NK-92 (cell line): ENCODE data around the gene FMN2.

ENCODE experiments used
- DNase-seq: peaks from one replicate; lab custom pipeline; 2025; ENCODE audit not compliant: unreplicated experiment; lab: John Stamatoyannopoulos, UW

Gene FMN2

DNA sequence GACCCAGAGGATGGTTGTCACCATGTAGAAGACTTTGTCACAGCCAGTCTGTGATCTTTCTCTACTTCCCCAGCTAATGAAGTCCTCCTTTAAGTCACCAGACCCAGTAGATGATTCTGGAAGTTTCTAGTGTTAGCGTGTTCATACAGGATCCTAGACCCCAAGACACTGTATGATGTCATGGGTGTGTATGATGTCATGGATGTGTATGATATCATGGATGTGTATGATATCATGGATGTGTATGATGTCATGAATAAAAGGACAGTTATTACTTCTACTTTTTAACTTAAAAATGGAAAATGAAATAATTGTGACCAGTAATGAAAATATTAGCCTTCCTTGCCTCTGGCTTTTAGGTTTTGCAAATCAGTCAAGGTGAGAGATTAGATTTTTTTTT is 260.0 kb downstream of the FMN2 start:
- DNase-seq = no peak

DNA sequence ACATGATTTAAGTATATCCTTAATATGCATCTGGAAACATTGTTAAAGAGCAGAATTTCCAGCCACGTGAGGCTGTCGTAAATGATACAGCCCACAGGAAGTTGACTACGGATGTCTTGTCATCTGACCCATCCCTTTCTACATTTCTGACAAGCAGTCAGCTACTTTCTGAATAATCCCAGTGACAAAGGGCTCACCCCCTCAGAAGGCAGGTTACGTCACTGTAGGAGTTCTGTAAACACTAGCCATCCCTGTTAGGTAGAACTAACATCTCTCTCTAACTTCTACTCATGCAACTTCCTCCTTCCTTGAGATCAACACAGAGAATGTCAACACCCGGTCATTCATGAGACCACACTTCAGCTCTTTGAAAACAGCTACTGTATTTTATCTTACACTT is 261.1 kb downstream of the FMN2 start:
- DNase-seq = no peak

DNA sequence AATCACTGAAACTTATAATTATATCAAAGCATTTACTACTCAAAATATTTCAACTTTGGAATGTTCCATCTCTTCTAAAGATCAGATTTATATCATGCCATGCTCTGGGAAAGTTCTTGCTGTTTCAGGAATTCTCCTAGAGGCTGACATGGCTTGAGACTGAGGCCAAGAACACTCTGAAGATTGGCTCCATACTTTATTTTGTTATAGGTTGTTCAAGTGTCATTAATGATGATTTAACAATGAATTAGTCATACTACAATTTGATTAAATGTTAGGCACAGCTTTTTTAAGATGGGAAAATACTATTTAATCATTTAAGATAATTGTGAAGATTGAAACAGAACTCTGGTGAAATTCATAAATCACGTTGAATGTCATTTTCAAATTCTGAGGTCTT is 264.9 kb downstream of the FMN2 start:
- no peak for DNase-seq

DNA sequence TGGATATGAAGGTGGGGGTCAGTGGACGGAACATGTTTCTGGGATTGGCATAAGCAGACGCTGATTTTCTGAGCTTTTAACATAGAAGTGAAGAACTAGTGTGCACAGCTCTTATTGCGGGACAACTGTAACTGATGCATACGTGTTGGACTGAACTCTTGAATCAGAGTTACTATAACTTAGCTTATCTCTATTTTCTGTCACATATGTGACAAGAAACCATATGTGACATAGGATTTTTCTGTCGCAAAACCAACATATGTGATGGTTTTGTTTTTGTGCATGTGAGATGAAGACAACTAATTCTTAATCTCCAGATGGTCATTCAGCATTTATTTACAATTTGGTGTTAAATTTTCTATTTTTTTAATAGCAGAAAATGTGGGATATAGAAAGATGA is 270.4 kb downstream of the FMN2 start:
- DNase-seq = no peak

DNA sequence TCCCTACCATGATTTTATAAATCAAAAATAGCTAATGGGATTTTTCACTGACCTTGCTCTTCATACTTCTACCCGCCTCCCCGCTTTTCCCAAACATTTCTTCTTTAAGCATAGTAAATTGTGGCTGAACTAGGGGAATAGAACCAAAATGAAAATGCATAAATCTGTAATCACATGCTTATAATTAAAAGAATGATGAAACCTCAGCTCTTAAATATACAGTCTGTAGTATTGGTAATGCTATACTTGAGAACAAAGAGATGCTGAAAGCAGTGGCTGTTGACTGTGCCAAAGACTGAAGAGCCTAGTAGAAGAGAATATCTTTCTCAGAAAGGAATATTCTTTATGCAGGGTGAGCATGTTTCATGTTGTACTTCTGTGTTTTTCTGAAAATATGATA is 271.1 kb downstream of the FMN2 start:
- DNase-seq = no peak

DNA sequence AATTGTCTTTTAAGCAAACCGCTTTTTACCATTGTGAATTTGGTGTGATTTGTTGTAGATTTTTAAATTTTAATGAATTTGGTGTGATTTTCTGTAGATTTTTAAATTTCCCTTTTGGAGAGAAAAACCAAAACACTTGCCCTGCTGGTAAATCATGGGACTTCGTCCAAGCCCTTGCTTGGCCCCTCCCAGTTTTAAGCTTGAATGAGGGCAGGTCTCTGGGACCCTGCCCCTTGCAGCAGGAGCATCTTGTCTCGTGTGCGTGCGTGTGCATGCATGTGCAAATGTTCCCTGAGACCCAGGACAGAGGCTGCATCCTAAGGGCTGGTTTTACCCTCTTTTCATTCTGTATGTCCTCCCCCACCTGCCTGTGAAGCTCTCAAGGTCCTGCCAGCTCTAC is 271.6 kb downstream of the FMN2 start:
- DNase-seq = no peak

DNA sequence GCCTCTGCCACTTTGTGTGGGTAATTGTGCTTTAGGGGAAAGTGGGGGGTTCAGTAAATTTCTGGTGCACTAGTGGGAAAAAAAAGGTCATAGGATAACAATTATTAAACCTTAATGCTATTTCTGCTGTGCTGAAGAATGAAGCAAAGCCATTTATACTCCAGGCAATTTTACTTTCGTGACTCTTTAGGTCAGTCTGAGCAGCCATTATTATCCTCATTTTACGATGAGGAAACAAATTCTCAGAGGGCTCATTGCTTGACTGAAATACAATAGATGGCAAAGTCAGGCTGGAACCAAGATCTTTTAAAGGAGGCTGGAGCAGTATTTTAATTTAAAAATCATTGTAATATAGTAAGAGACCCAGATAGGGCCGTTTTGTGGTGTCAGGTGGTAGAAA is 272.2 kb downstream of the FMN2 start:
- no peak for DNase-seq

DNA sequence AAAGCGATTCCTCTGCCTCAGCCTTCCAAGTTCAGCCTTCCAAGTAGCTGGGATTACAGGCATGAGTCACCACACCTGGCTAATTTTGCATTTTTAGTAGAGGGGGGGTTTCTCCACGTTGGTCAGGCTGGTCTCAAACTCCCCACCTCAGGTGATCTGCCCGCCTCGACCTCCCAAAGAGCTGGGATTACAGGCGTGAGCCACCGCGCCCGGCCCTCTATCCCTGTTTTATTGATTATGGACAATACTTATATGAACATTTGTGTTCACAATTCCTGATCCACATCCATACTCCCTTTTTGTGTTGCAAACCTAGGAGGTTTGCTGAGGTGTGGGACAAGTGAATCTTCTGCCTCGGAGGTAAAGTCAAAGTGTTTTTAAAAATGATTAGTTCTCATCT is 275.0 kb downstream of the FMN2 start:
- no peak for DNase-seq

DNA sequence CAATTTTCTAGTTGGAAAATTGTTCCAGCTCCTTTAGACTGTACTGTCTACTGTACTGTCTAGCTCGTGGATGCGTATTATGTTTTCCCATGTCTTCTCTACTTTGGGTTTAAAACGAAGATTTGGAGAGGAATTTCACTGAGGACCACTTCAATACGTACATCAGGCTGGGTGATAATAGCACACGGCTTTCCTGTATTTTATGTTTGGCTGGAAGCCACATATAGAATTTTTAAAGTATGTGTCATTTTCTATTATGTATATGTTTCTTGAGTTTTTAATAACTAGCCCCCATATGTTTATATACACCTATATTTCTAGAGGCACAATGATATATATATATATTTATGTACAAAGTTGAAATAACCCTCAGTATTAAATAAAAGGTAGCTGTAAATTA is 293.9 kb downstream of the FMN2 start:
- DNase-seq = no peak

DNA sequence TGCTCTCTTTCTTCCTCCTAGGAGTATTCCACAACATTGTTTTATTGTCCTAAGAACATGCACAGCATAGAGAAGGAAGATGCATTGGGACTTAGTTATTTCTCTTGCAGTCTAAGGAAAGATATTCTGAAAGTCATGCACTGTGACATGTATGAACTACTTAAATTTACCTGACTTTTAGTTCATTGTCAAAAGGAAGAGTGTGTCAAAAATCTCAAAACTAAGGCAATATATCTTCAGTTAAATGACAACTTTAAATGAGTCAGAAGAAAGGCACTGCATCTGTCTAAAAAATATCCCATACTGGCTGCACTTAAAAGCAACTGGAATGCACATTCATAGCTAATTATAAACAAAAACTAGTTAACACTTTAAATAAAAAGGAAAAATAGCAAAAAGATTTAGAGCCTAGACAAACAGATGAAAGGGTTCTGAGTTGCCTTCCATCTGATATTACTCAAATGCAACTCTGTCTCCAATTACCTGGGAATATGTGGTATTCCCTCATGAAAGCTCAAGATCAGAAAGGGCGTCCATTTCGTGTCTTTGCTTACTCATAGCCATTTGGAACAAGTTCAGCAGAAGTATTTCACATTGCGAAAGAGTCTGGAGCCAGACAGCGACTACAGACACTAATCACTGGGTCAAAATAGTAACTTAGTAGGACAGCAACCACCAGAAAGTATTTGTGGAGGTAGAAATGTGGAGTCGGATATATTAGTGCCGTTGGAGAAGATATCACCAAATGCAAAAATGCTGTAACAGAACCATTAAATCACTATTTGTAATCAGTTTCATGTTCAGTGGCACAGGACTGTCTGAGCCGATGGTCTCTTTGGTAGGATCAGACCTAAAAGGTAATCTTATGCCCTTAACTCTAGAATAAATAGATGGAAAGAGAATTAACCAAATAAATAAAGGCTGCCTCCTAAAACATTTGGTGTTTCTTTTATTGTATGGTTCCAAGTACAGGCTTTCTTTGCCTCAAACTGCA is 294.6 kb downstream of the FMN2 start:
- no peak for DNase-seq

DNA sequence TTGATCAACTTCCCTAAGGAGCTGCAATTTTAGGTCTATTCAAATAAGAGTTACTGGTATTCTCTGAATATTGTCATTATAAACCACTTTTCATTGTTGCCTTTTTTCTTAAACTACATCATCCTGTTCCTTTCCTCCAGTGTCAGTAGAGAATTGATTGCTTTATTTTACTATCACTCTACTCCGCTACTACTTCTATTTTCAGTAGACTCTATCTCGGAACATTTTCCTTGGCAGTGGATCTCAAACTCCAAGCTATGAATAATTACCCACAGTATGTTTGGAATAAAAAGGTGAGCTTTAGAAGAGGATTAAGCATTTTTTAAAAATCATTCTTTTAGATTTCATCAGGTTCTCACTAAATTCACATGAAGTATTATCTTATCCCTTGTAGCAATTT is 295.4 kb downstream of the FMN2 start:
- no peak for DNase-seq

DNA sequence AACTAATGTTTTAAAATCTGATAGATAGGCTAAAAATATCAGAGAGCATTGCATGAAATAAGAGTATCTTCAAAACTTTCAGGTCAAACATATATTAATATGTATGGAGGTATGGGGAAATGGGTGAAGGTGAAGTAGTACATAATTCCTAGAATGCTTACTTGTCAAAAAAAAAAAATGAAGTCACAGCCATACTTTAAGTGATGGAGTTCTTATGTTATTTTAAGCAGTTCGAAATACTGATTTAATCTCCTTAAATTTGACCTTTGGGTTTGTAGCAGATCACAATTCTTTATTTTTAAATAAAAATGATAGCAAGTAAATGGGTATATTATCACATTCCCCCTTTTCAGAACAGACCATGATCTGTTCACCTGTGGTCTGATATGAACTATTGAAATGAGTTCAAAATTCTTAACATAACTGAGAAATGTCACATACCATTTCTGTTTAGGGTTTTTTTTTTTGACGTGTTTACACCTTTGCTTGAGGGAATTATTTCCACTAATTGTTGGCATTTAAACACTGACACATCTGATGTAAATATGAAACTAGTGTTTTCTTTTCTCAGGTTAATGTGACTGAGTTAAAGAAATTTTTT is 300.1 kb downstream of the FMN2 start:
- DNase-seq = no peak

DNA sequence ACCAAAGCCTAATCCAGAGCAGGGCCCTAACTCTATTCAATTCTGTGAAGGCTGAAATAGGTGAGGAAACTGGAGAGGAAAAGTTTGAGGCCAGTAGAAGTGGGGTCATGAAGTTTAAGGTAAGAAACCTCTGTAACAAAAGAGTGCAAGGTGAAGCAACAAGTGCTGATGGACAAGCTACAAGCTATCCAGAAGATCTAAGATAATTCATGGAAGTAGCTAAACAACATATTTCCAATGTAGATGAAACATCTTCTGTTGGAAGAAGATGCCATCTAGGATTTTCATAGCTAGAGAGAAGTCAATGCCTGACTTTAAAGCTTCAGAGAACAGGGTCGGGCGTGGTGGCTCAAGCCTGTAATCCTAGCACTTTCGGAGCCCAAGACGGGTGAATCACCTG is 302.7 kb downstream of the FMN2 start:
- no peak for DNase-seq

DNA sequence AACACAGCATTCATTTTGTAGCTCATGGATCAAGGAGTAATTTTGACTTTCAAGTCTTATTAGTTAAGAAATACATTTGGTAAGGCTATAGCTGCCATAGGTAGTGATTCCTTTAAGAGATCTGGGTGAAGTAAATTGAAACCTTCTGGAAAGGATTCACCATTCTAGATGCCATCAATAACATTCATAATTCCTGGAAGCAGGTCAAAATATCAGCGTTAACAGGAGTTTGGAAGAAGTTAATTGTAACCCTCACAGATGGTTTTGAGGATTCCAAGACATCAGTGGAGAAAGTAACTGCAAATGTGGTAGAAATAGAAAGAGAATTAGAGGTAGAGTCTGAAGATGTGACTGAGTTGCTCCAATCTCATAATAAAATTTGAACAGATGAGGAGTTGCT is 303.7 kb downstream of the FMN2 start:
- DNase-seq = no peak

DNA sequence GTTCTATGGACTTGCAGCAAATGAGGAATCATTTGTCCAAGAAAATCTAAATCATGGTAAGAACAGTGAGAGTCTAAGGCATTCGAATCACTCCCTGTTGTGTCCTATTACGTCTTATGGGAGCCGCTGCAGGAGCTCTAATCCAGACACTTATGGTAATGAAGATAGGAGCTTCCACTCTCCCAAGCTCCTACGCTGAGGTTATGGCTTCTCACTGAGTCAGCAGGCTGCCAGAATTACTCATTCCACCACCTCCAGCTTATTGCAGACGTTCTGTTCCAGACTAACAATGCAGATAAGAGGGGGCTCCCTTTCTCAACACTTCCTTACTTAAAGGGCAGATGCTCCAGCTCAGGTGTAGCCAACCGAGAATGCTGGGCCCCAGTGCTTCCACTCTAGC is 307.7 kb downstream of the FMN2 start:
- DNase-seq = no peak

DNA sequence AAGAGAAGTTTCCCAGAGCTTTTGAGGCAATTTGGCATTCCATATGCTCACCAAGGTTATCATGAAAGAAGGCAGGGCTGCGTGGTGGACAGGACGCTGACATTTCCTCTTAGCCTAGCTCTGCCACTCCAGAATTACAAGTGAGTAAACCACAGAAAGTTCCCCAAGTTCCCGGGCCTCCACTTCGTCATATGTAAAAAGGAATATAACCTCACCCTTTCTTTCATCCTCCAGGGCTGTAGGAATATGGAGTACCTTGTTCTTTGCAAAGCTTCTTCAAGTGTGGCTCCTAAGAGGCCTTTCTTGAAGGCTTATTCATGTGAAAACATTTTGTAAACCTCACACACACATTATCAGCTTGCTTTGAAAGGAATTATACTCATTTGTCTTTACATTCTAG is 310.0 kb downstream of the FMN2 start:
- DNase-seq = no peak

DNA sequence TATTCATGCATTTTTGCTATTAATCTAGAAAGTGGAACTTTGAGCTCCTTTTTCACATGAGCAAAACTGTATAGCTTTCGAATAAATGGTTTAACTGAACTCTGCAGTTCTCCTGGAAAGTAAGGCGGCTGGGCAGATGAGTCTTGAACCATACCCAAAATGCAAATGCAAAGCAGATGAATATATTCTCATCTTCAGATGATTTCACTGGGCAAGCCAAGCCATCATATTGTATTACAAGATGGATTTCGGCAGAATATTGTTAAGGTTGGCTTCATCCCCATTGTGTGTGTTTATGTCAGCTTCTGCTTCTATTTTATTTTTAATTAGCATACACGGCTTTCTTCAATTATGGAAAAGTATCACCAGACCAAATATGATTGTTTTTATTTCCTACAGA is 310.6 kb downstream of the FMN2 start:
- DNase-seq = no peak

DNA sequence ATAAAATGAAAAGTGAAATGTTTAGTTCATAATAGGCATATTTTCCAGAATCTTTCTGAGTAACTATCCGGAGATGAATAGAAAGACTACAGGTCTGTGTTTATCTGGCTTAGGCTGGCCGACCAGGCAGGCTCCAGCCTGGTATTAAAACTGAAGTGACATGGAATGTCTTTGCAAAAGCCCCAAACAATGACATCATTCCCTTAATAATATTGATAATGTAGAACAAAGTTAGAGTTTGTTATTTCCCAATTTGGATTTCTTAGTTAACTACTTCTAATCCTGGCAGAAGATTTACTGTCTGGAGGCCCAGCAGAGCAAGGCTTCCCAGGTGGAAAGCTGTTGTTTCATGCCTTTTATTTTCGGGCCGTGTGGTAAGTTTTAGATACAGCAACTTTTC is 312.6 kb downstream of the FMN2 start:
- DNase-seq = no peak

DNA sequence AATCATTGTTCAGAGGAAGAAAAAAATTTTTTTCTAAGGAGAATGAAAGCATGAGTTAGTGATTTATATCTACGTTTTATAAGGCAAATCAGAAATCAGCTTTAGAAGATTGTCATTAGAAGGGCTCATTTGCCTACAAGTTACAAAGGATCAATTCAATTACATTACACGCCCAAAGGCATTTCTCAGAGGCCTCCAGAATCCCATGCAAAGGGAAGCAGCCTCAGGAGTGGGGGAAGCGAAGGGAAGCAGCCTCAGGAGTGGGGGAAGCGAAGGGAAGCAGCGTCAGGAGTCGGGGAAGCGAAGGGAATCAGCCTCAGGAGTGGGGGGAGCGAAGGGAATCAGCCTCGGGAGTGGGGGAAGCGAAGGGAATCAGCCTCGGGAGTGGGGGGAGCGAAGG is 314.1 kb downstream of the FMN2 start:
- DNase-seq = no peak

DNA sequence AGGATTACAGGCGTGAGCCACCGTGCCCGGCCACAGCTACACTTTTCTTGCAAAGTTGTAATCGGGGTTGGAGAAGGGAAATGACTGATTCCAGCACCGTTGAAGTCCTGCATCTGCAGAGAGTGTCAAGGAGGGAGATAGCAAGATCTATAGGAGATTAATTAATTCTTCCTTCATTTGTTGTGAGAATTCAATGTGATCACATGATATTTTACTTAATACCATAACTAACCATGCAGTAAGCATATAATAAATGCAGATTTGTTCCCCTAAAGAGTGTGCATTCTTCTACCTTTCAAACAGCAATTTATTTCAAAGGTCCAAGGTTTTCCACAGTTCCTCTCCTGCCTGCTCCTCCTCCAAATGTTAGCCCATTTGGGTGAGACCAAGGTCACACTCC is 315.7 kb downstream of the FMN2 start:
- DNase-seq = no peak

DNA sequence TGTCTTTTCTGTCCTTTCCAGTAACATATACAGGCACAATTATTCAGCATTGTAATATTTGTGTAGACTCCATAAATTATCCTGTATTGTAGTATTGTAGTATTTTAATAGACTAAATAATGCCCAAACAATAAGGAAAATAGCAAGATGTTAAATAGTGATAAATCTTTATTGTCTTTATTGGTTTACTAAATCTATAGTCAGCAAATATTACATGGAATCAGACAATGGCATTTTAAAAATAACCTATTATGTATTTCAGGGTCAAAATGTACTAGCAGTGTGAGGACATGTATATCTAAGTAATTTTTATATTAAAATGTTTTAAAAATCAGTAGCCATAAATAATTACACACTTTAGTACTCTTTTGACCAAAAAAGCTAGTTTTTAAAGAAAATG is 317.9 kb downstream of the FMN2 start:
- no peak for DNase-seq

DNA sequence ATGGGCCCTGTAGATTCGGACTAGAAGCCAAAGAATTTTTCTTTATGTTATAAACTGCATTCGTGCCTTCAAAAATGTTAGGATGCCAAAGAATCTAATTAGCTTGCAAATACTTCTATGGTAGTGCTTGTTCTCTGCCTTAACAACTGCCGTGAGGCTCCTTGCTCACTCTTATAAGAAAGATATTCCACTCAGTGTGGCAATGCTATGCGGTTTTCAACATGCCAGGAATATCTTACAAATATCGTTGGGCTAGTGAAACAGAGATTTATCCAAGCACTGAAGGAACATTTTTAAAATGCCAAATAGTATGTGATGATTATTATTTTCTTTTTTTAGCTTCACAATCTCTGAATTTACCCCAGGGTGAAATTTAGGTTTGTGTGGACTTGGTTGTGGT is 322.0 kb downstream of the FMN2 start:
- no peak for DNase-seq

DNA sequence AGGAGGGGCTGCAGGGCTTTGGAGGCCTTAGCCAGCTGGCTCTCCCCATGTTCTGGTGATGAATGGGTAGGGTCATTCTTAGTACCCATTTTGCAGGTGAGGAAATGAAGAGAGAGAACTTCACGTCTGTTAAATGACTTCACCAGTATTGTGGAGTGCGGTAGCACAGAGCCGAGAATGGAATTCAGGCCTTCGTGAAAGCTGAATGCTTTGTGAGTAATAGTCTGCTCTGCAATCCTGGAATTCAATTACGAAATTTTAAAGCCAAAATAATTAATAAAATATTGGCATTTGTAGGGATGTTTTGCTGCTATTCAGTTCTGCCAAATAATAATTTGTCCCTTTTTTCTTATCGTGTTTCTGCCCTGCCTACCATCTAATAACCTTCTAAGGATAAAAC is 322.6 kb downstream of the FMN2 start:
- no peak for DNase-seq
